Raji (cell line): ENCODE measurements around the gene SLC6A6.

ENCODE experiments used
- POLR2A ChIP-seq: IDR thresholded peaks from 2 replicates; pipeline ENCODE4 v1.6.1; 2011; ENCODE audit warnings: low read depth, low read length, control low read depth; ENCODE audit not compliant: insufficient read depth

SLC6A6 gene

DNA sequence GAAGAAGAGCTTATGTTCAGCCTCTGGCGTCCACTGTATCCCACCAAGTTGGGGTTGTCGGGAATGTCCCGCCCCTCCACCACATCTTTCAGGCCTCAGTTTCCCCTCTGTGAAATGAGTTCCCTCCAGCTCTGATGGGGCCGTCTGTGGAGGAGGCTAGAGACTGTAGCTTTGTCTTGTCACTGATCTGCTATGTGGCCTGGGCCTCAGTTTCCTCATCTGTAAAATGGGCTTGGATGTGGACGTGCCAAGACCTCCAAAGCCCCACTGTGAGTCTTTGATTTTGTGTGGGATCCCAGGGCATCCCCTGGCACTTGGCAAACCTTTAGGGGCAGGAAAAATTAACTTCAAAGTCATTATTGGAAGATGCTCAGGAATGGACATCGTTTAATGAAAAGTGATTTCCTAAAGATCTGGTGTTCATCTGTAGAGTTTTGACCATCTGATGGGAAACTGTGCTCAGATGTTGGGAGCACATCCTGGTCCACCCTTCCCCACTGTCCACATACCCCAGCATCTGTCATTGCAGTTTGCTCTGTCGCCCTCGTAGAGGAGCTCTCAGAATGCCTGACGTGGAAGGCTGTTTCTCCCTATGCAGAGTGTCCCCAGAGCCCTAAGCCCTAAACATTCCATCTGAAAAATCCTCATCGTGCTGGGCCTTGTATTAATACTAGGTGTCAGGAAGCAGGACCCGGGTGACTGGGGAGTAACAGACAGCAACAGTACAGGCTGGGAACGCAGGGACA lies 28.5 kb downstream of the SLC6A6 start:
- TF ChIP-seq POLR2A, result no peak

- TF ChIP-seq POLR2A, result no peak
Observed at GRCh38 chr3:14431452-14431916, 29.1 kb downstream of the SLC6A6 start.

DNA sequence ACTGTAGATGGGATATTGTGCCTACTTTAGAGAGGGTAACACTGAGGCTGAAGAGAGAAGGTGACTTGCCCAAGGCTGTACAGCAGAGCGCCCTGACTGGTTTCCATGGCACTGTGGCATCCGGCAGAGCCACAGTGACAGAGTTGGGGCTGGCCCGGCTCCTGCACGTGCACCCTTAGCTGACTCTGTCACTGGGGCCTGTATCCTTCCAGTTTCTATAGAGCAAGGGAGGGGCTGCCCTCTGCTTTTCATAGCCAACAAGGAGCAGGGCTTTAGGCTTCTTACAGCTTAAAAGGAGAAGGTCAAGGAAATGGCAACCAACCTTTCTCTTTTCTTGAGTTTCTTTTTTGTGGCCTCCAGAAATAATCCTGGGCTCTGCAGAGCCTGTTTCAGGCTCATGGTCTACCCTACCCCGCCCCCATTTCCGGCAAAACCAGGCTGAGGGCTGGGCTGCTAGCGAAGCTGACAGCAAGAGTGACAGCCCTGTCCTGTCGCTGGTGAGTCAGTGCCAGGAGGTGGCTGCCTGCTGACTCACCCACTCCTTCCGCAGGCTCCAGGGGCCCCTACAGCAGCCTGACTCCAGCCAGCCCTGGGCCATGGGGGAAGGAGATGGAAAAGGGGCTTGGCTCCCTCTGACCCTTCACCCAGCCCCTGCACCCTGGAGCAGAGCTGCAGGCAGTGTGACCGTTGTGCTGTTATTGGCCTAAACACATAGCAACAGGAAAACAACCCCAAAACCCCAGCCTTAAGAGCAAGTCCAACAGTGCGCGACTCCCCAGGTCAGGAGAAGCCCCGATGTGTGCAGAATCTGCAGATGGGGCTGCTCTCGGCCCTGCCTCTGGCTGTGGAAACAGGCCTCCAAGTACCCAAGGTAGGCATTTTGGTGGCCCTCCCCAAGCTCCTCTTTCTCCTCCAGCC lies 29.8 kb downstream of the SLC6A6 start:
- 0 out of 2 replicates have a peak, but pooled peaks have one; percentile 22 for TF ChIP-seq POLR2A

- TF ChIP-seq POLR2A, result no peak
Observed at GRCh38 chr3:14433106-14433505, 30.7 kb downstream of the SLC6A6 start.

DNA sequence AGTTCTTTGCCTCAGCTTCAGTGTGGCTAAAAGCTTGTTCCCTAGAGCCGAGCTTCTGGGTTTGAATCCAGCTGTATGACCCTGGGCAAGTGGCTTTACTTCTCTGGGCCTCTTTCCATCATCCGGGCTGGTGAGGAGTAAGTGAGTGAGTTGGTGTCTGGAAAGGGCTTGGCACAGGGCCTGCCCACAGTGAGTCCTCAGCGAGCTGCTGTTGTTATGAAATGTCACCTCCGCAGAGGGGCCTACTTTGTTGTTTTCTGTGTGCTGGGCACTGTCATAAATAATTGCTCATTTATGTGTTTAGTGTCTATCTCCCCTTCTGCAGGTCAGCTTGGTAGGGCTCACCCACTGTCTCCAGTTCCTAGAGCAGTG lies 31.7 kb downstream of the SLC6A6 start:
- TF ChIP-seq POLR2A, result no peak

- TF ChIP-seq POLR2A, result no peak
Observed at GRCh38 chr3:14434498-14435151, 32.2 kb downstream of the SLC6A6 start.

- TF ChIP-seq POLR2A, result no peak
Observed at GRCh38 chr3:14435175-14436014, 33.0 kb downstream of the SLC6A6 start.

DNA sequence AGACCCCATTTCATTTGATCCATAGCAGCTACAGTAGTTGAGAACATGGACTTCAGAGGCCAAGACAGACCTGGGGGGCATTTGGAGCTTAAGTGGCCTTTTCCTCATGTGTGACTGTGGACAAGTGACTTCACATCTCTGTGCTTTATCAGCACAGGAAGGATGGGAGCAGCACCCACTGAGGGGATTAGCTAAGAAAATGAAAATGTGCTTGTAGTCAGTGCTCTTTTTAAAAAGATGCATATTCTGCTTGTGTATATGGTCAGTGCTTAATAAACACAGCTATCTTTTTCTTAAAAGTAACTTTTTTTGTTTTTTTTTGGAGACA lies 34.5 kb downstream of the SLC6A6 start:
- no peak for TF ChIP-seq POLR2A

DNA sequence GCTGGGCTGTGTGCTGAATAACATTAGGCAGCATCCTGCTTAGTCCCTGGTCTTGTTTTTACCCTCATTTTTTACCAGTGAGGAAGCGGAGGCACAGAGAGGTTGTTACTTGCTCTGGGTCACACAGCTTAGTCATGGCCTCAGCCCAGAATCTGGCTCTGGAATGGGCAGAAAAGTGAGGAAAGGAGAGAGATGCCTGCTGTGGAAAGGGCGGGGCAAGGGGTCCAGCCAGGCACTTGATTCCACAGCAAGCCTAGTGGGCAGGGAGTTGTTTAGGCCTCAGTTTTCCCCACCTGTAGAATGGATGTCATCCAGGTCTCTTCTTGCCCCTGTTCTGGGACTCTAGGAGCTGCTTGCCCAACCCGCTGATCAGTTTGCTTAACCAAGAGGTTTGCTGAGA lies 35.9 kb downstream of the SLC6A6 start:
- no peak for TF ChIP-seq POLR2A

- TF ChIP-seq POLR2A, result no peak
Observed at GRCh38 chr3:14438929-14439328, 36.5 kb downstream of the SLC6A6 start.

GRCh38 chr3:14439501-14440167 lies 37.2 kb downstream of the SLC6A6 start:
- no peak for TF ChIP-seq POLR2A

DNA sequence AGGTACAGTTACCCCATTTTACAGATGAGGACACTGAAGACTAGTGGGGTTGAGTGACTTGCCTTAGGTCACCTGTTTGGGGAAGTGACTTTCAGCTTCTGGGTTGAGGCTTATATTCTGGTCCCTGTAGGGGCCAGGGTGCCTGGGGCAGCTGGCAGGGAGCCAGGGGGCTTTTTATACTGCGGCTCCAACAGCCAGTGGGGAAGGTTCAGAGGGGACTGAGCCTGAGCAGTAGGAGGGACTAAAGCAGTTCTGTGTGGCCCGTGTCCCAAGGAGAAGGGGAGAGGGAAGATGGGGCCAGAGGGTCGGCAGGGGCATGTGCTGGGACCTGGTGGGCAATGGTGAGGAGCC lies 37.7 kb downstream of the SLC6A6 start:
- TF ChIP-seq POLR2A, result no peak

DNA sequence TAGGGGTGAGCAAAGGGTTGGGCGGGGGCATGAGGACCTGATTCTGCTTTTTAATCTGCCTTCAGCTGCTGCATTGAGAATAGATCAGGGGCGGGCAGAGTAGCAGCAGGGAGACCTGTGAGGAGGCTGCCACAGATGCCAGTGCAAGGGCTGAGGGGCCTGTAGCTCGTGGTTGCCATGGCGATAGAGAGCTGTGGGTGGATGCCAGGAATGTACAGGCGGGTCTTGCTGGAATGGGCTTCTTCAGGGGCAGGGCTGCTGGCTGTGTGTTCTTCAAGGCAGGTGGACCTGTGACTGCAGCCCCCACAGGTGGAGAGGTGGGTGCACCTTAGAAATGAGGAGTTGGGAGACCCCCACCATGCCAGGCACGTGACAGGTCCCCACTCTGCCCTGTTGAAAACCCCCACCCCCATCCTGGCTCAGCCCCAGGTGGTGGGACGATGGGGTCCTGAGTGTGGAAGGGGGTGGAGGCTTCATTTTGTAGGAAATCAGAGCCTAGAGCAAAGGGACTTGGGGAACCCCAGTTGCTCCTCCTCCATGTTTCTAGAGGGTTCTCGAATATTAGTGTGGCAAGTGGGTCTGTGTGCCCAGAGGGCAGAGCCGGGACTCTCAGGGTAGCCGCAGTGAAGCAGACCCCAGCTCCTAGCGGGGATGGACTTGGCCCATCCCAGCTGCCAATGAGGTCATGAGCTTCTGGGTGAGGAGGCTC lies 38.3 kb downstream of the SLC6A6 start:
- no peak for TF ChIP-seq POLR2A
